IPS-11a (cell line): ENCODE data around the gene NECTIN2.
A peak's percentile ranks its signal among the peaks of the same experiment; 100 is the strongest.
"Not testable (repeated sequence)": the region's sequence is repeated elsewhere in the genome, so short reads cannot be mapped to it uniquely, and the experiment has no call there.

Experiments used
- H3K4me3 ChIP-seq: one replicate; pipeline ENCODE4 v1.5.1; 2013; ENCODE audit warnings: low read depth, low read length, control low read depth

The NECTIN2 gene

GRCh38 chr19:44882063-44882462 lies 36.0 kb downstream of the NECTIN2 start:
- no peak overlapping the region for H3K4me3 ChIP-seq

GRCh38 chr19:44882619-44883397 lies 36.7 kb downstream of the NECTIN2 start:
- not testable (repeated sequence) for H3K4me3 ChIP-seq

GRCh38 chr19:44883922-44884321 lies 37.8 kb downstream of the NECTIN2 start:
- no peak overlapping the region for H3K4me3 ChIP-seq

- H3K4me3 ChIP-seq: no peak overlapping the region
Observed at GRCh38 chr19:44884566-44884965, 38.5 kb downstream of the NECTIN2 start.

- H3K4me3 ChIP-seq: no peak overlapping the region
Observed at GRCh38 chr19:44886141-44886540, 40.0 kb downstream of the NECTIN2 start.

GRCh38 chr19:44887648-44888047 lies 41.6 kb downstream of the NECTIN2 start:
- no peak overlapping the region for H3K4me3 ChIP-seq

- not testable (repeated sequence) for H3K4me3 ChIP-seq
Observed at GRCh38 chr19:44888335-44888734, 42.2 kb downstream of the NECTIN2 start.

GRCh38 chr19:44889830-44890365 lies 43.8 kb downstream of the NECTIN2 start:
- peak overlapping the region; percentile 39 for H3K4me3 ChIP-seq

- H3K4me3 ChIP-seq: peak overlapping the region; percentile 39
Observed at GRCh38 chr19:44890366-44891015, 44.4 kb downstream of the NECTIN2 start.

- peak within 1 kb of the TSS; percentile 93 for H3K4me3 ChIP-seq
Observed at GRCh38 chr19:44891016-44891882, 45.2 kb downstream of the NECTIN2 start, which contains the start of gene TOMM40. TSS of gene TOMM40 (plus strand) at chr19:44891254. CDS start at chr19:44891416, 162 bp downstream.

GRCh38 chr19:44892932-44893331 lies 46.8 kb downstream of the NECTIN2 start:
- no peak overlapping the region for H3K4me3 ChIP-seq

- H3K4me3 ChIP-seq: no peak overlapping the region
Observed at GRCh38 chr19:44893332-44894051, 47.4 kb downstream of the NECTIN2 start.

- no peak overlapping the region for H3K4me3 ChIP-seq
Observed at GRCh38 chr19:44894052-44894400, 47.9 kb downstream of the NECTIN2 start.

- no peak overlapping the region for H3K4me3 ChIP-seq
Observed at GRCh38 chr19:44894946-44895345, 48.8 kb downstream of the NECTIN2 start.

GRCh38 chr19:44897835-44898234 lies 51.7 kb downstream of the NECTIN2 start:
- H3K4me3 ChIP-seq: no peak overlapping the region

- H3K4me3 ChIP-seq: no peak overlapping the region
Observed at GRCh38 chr19:44900328-44901244, 54.5 kb downstream of the NECTIN2 start.

- no peak overlapping the region for H3K4me3 ChIP-seq
Observed at GRCh38 chr19:44903216-44903601, 57.1 kb downstream of the NECTIN2 start.

GRCh38 chr19:44903602-44904425 lies 57.7 kb downstream of the NECTIN2 start:
- no peak overlapping the region for H3K4me3 ChIP-seq
